Keratinocyte (primary cell): ENCODE data around the gene ACBD4. TPM values are rescaled to one million over a fixed set of nuclear protein-coding genes. Genes with fewer than 3 reads are reported as not detected.

Experiments used
- DNase-seq: peaks from one replicate; pipeline ENCODE4 v3.0.0-alpha.2; 2011; ENCODE audit warnings: low read depth, missing footprints, low spot score
- FAIRE-seq: peaks from 2 replicates; lab custom pipeline; 2011; peaks lifted over from hg19 to GRCh38; lab: Jason Lieb, UNC
- H2AFZ ChIP-seq: 2 replicates; pipeline ENCODE4 v1.6.0; 2012; ENCODE audit warnings: low read length, control low read depth, inconsistent platforms; ENCODE audit not compliant: control insufficient read depth
- H3K27ac ChIP-seq: 2 replicates; pipeline ENCODE4 v1.5.1; 2011; ENCODE audit warnings: low read length; ENCODE audit not compliant: control insufficient read depth, insufficient read depth
- H3K27me3 ChIP-seq: 3 replicates; pipeline ENCODE4 v1.6.0; 2011; ENCODE audit warnings: low read length; ENCODE audit not compliant: control insufficient read depth, insufficient read depth; ENCODE audit errors: extremely low read depth
- H3K36me3 ChIP-seq, 2 experiments: 2 replicates in 1 of 2; 3 replicates in 1 of 2; pipeline ENCODE4 v1.5.1; 2011; ENCODE audit warnings: low read length in 2 of 2, mild to moderate bottlenecking in 1 of 2; ENCODE audit not compliant: control insufficient read depth in 2 of 2, insufficient read depth in 2 of 2; ENCODE audit errors: extremely low read depth in 1 of 2
- H3K4me1 ChIP-seq: 3 replicates; pipeline ENCODE4 v1.5.1; 2011; ENCODE audit warnings: low read length; ENCODE audit not compliant: control insufficient read depth, insufficient read depth; ENCODE audit errors: extremely low read depth
- H3K4me2 ChIP-seq: 3 replicates; pipeline ENCODE4 v1.6.0; 2011; ENCODE audit warnings: low read depth, low read length; ENCODE audit not compliant: control insufficient read depth, insufficient read depth; ENCODE audit errors: extremely low read depth
- H3K4me3 ChIP-seq, 3 experiments: fragments of 200-600 bp in 1 of 3; sonication (generic) in 1 of 3; 2 replicates in 2 of 3; 3 replicates in 1 of 3; pipeline ENCODE4 v1.5.1; 2011 to 2016; ENCODE audit warnings: low read length in 3 of 3, mild to moderate bottlenecking in 3 of 3, control low read depth in 2 of 3, inconsistent platforms in 1 of 3, low read depth in 1 of 3, mixed read lengths in 1 of 3, mixed run types in 1 of 3, moderate library complexity in 1 of 3; ENCODE audit not compliant: control insufficient read depth in 2 of 3, insufficient read depth in 2 of 3; ENCODE audit errors: extremely low read depth in 1 of 3
- H3K79me2 ChIP-seq: 2 replicates; pipeline ENCODE4 v1.6.0; 2012; ENCODE audit warnings: low read length; ENCODE audit not compliant: control insufficient read depth, insufficient read depth
- H3K9ac ChIP-seq: 3 replicates; pipeline ENCODE4 v1.6.0; 2011; ENCODE audit warnings: low read length; ENCODE audit not compliant: control insufficient read depth, insufficient read depth; ENCODE audit errors: extremely low read depth
- H3K9me1 ChIP-seq: 3 replicates; pipeline ENCODE4 v1.6.0; 2011; ENCODE audit warnings: low read length; ENCODE audit not compliant: control insufficient read depth, insufficient read depth; ENCODE audit errors: extremely low read depth
- H3K9me3 ChIP-seq: 2 replicates; pipeline ENCODE4 v1.5.1; 2012; ENCODE audit warnings: low read depth, low read length; ENCODE audit not compliant: control insufficient read depth
- H4K20me1 ChIP-seq: 3 replicates; pipeline ENCODE4 v1.6.0; 2011; ENCODE audit warnings: low read length; ENCODE audit not compliant: control insufficient read depth, insufficient read depth; ENCODE audit errors: extremely low read depth
- EZH2 ChIP-seq: IDR thresholded peaks from one replicate; pipeline ENCODE4 v1.6.1; 2012; ENCODE audit warnings: inconsistent platforms, mild to moderate bottlenecking, low read length, moderate library complexity
- dilution Hi-C: fragments of 300-500 bp; cut with MboI; formaldehyde crosslinking; loops from one replicate; pipeline ENCODE4 v1.7.0; 2020; ENCODE audit warnings: low sequenced_read_pairs; ENCODE audit not compliant: extremely low pct_ligation_motif_present
- polyA plus RNA-seq, 5 experiments: library from polyadenylated mRNA; depleted of rRNA in 3 of 5; stranded (reverse) in 3 of 5; stranded (forward) in 1 of 5; unstranded in 1 of 5; fragments of >200 nt; gene quantifications; 1 replicate in 1 of 5; 2 replicates in 3 of 5; 3 replicates in 1 of 5; pipeline versions ENCODE4 v1.2.1 to v1.2.3, GENCODE V29; 2011 to 2012; ENCODE audit warnings: missing spikeins in 2 of 5, low read depth in 1 of 5, low replicate concordance in 1 of 5
- TF ChIP-seq, protein P1 (sequence below), 3 experiments: IDR thresholded peaks in 1 of 3; conservative IDR thresholded peaks in 1 of 3; optimal IDR thresholded peaks in 1 of 3; 2 replicates in 2 of 3; 3 replicates in 1 of 3; pipeline versions ENCODE3 to v1.5.1; 2011; ENCODE audit warnings: low read length in 3 of 3, mild to moderate bottlenecking in 3 of 3, moderate library complexity in 2 of 3, control low read depth in 1 of 3, inconsistent platforms in 1 of 3; ENCODE audit not compliant: insufficient read depth in 2 of 3; ENCODE audit errors: extremely low read depth in 1 of 3

The ACBD4 gene
- polyA plus RNA-seq, 1 donor (not counting 4 experiments of a cell fraction or from before 2014, with no cell fraction given), result 2.6 TPM

DNA sequence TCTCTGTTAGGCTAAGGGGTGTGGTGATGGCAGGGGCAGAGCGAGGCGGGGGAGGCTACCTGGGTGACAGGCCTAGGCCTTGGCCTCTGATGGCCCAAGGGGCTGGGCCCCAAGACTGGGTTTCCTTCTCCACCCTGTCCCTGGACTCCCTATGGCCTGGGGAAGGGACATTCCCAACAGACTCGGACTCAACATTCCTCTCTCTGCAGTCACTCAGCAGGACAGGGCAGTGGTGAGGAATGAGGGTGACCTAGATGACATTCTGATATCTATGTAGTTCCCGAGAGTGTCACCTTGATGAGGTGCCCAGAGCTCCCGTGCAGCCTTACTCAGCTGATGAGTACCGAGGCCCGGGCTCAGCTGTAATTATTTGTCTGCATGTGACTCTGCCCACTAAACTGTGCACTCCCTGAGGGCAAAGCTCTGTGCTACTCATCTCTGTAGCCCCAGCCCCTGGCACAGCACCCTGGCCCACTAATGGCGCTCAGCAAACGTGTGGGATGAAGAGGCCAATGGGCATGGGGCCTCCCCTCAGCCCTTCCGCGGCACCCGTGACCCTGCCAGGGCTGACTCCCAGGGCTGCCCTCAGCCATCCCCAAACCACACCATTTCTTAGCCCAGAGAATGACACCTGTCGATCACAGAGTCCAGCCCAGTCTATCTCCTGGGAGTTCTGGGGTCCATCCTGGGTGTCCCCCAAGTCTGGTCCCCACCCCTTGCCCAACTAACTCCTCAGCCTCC lies 5.4 kb upstream of the ACBD4 start:
- no peak overlapping the region for H2AFZ ChIP-seq
- H3K9me1 ChIP-seq, result no peaks in the 10 kb centered on the region
- peaks cover 44% of the 10 kb centered on the region for H3K4me1 ChIP-seq
- no peaks in the 10 kb centered on the region for H4K20me1 ChIP-seq
- no peak for TF ChIP-seq EZH2
- TF ChIP-seq, protein P1, sequence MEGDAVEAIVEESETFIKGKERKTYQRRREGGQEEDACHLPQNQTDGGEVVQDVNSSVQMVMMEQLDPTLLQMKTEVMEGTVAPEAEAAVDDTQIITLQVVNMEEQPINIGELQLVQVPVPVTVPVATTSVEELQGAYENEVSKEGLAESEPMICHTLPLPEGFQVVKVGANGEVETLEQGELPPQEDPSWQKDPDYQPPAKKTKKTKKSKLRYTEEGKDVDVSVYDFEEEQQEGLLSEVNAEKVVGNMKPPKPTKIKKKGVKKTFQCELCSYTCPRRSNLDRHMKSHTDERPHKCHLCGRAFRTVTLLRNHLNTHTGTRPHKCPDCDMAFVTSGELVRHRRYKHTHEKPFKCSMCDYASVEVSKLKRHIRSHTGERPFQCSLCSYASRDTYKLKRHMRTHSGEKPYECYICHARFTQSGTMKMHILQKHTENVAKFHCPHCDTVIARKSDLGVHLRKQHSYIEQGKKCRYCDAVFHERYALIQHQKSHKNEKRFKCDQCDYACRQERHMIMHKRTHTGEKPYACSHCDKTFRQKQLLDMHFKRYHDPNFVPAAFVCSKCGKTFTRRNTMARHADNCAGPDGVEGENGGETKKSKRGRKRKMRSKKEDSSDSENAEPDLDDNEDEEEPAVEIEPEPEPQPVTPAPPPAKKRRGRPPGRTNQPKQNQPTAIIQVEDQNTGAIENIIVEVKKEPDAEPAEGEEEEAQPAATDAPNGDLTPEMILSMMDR (optimal IDR thresholded peaks at IDR 0.05 in 1 of 3, IDR thresholded peaks at IDR 0.05 in 1 of 3, conservative IDR thresholded peaks at IDR 0.05 in 1 of 3; ENCODE audit: extremely low read depth in 1 of 3, insufficient read depth in 2 of 3, low read length in 3 of 3), result no peak
- H3K79me2 ChIP-seq, result peaks cover 47% of the 10 kb centered on the region
- H3K9ac ChIP-seq, result peak overlapping the region; percentile 6
- H3K36me3 ChIP-seq, result peaks cover 0 to 4% of the 10 kb centered on the region in 2 experiments
- peak overlapping the region; percentile 68 for H3K4me2 ChIP-seq
- H3K27ac ChIP-seq, result peak overlapping the region; percentile 25
- DNase-seq (no peak), FAIRE-seq (no peak)
- dilution Hi-C loops, result no loop called here
- no peak overlapping the region for H3K4me3 ChIP-seq
- no peaks in the 10 kb centered on the region for H3K27me3 ChIP-seq
- H3K9me3 ChIP-seq, result no peaks in the 10 kb centered on the region

DNA sequence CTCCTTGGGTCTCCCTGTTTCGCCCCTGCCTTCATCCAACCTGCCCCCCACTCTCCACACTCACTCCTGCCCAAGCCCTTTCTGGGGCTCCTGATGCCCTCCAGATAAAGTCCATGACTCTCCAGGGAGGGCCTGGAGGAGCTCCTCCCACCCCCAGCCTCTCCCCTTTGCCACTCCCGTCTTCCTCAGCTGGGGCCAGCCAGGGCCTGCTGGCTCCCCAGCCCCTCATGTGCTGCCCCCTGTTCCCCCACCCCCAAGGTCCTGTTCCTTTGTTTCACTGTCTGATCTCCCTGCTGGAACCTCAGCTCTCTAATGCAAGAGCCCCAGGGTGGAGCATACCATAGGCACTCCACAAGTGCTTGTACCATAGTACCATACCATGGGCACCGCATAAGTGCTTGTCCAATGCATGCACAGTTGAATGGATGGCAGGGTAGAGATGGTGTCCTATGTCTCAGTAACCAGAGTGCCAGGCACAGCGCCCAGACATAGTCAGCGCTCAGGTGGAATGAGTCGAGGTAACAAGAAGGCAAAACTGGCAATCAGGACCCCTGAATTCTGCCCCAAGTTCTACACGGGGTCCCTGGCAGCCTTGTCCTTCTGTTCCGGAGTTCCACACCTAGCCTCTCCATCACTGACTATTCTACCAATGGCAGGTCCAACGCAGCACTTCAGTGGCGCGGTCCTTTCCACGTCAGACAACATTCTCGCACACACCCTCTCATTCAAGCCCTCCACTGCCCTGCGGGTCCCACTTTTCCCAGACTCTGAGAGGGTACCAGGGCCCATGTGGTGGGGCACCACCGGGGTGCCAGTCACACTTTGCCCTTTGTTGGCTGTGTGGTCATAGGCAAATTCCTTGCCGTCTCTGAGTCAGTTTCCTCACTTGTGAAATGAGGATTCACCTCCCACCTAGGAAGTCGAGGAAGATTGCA lies 4.5 kb upstream of the ACBD4 start:
- Histone ChIP-seq H3K27ac (no peak overlapping the region), H3K4me3 (peak overlapping the region; percentile 57 to 91 (median 90)), H3K4me2 (peak overlapping the region; percentile 68), H3K79me2 (peaks cover 40% of the 10 kb centered on the region), H3K27me3 (no peaks in the 10 kb centered on the region), H3K9ac (peak overlapping the region; percentile 78), H4K20me1 (no peaks in the 10 kb centered on the region), H2AFZ (no peak overlapping the region), H3K36me3 (no peaks in the 10 kb centered on the region), H3K4me1 (peaks cover 47% of the 10 kb centered on the region), H3K9me1 (no peaks in the 10 kb centered on the region), H3K9me3 (no peaks in the 10 kb centered on the region)
- dilution Hi-C loops, result no loop called here
- no peak for TF ChIP-seq EZH2
- TF ChIP-seq, protein P1 (optimal IDR thresholded peaks at IDR 0.05 in 1 of 3, IDR thresholded peaks at IDR 0.05 in 1 of 3, conservative IDR thresholded peaks at IDR 0.05 in 1 of 3; ENCODE audit: extremely low read depth in 1 of 3, insufficient read depth in 2 of 3, low read length in 3 of 3), result no peak
- DNase-seq (no peak), FAIRE-seq (no peak)
